PC-9 (cell line): ENCODE data around the gene MYH7.

Experiments used
- EZH2 ChIP-seq: fragments of 200-600 bp; sonication (generic); IDR thresholded peaks from 2 replicates; pipeline ENCODE4 v1.8.0; 2017; ENCODE audit warnings: antibody characterized with exemption, low read depth
- TF ChIP-seq, protein P1 (sequence below): fragments of 200-600 bp; sonication (generic); conservative IDR thresholded peaks from 2 replicates; pipeline ENCODE4 v1.6.1; 2017; ENCODE audit warnings: mixed run types, antibody characterized with exemption, mild to moderate bottlenecking, moderate library complexity

DNA sequence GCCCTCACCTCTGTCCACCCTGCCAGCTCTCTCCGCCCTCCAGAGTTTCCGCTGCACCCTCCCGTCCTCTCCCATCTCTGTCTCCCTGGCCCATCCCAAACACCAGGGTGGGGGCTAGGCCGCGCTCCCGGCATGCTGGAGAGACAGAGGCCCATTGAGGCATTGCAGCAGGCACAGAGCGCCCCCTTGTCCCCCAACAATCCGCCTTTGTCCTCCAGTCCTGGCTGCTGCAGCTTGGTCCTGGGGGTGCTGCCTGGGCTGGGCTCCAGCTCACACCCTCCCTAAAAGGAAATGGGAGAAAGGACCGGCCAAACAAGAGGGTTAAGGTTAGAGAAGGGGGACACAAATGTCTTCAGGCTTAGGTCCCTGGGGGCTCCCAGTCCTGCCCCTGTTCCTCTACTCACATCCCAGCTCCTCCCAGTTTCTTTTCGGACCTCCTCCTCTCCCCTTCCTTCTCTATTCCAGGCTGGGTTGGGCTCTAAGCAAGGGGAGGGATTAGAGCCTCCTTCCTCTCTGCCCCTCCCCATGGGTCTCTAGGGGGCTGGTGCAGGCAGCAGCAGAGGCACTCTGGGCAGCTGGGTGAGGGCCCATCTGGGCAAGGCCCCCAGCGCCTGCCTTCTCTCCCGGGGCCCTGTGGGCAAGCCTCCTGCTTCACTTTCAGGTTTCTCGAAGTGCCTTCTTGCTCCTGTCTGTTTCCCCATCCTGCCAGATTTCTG is 58.8 kb downstream of the MYH7 start, which contains the start of gene CMTM5:
- TF ChIP-seq, protein P1, sequence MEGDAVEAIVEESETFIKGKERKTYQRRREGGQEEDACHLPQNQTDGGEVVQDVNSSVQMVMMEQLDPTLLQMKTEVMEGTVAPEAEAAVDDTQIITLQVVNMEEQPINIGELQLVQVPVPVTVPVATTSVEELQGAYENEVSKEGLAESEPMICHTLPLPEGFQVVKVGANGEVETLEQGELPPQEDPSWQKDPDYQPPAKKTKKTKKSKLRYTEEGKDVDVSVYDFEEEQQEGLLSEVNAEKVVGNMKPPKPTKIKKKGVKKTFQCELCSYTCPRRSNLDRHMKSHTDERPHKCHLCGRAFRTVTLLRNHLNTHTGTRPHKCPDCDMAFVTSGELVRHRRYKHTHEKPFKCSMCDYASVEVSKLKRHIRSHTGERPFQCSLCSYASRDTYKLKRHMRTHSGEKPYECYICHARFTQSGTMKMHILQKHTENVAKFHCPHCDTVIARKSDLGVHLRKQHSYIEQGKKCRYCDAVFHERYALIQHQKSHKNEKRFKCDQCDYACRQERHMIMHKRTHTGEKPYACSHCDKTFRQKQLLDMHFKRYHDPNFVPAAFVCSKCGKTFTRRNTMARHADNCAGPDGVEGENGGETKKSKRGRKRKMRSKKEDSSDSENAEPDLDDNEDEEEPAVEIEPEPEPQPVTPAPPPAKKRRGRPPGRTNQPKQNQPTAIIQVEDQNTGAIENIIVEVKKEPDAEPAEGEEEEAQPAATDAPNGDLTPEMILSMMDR = no peak
- TF ChIP-seq EZH2 = no peak
